DND-41 (cell line): ENCODE measurements around the gene KCNN3.
A peak's percentile ranks its signal among the peaks of the same experiment; 100 is the strongest.

ENCODE experiments used
- ATAC-seq: fragments of 200-7000 bp; cut with Tn5 transposase; 3 replicates; pipeline ENCODE4 v1.9.1; 2021; ENCODE audit warnings: low read depth; ENCODE audit not compliant: insufficient read depth
- DNase-seq: peaks from one replicate; pipeline ENCODE4 v3.0.0-alpha.2; 2020
- H2AFZ ChIP-seq: 2 replicates; pipeline ENCODE4 v1.6.0; 2012; ENCODE audit warnings: low read depth, low read length
- H3K27ac ChIP-seq: 2 replicates; pipeline ENCODE4 v1.5.1; 2012; ENCODE audit warnings: low read length, inconsistent platforms
- H3K27me3 ChIP-seq: fragments of 200-600 bp; sonication (generic); 2 replicates; pipeline ENCODE4 v1.6.0; 2012; ENCODE audit warnings: low read length, mild to moderate bottlenecking, inconsistent platforms; ENCODE audit not compliant: insufficient read depth, poor library complexity
- H3K36me3 ChIP-seq: 2 replicates; pipeline ENCODE4 v1.5.1; 2012; ENCODE audit warnings: low read length, inconsistent platforms; ENCODE audit not compliant: insufficient read depth
- H3K4me1 ChIP-seq: 2 replicates; pipeline ENCODE4 v1.5.1; 2012; ENCODE audit warnings: mild to moderate bottlenecking, low read length; ENCODE audit not compliant: insufficient read depth
- H3K4me2 ChIP-seq: 2 replicates; pipeline ENCODE4 v1.6.0; 2012; ENCODE audit warnings: mild to moderate bottlenecking, moderate library complexity, low read length, inconsistent platforms; ENCODE audit not compliant: insufficient read depth
- H3K4me3 ChIP-seq, 2 experiments: fragments of 200-600 bp in 1 of 2; shearing (Covaris generic) in 1 of 2; 2 replicates each; pipeline ENCODE4 v1.5.1; 2012 to 2016; ENCODE audit warnings: inconsistent platforms in 2 of 2, low read length in 2 of 2, mild to moderate bottlenecking in 2 of 2, low read depth in 1 of 2, moderate library complexity in 1 of 2
- H3K79me2 ChIP-seq: 2 replicates; pipeline ENCODE4 v1.6.0; 2012; ENCODE audit warnings: low read length, inconsistent platforms; ENCODE audit not compliant: insufficient read depth
- H3K9ac ChIP-seq: 2 replicates; pipeline ENCODE4 v1.6.0; 2012; ENCODE audit warnings: low read depth, mild to moderate bottlenecking, inconsistent platforms, low read length, moderate library complexity
- H3K9me3 ChIP-seq: 2 replicates; pipeline ENCODE4 v1.5.1; 2012; ENCODE audit warnings: low read length, moderate library complexity, mild to moderate bottlenecking, inconsistent platforms; ENCODE audit not compliant: insufficient read depth, severe bottlenecking
- H4K20me1 ChIP-seq: 2 replicates; pipeline ENCODE4 v1.6.0; 2012; ENCODE audit warnings: low read length; ENCODE audit not compliant: insufficient read depth
- CTCF ChIP-seq: IDR thresholded peaks from 2 replicates; pipeline ENCODE4 v1.5.1; 2012; ENCODE audit warnings: borderline replicate concordance, low read length, moderate library complexity, mild to moderate bottlenecking; ENCODE audit not compliant: poor library complexity, severe bottlenecking; ENCODE audit errors: extremely low read depth
- EZH2 ChIP-seq: IDR thresholded peaks from 3 replicates; pipeline ENCODE4 v1.6.1; 2012; ENCODE audit warnings: borderline replicate concordance, low read depth, mild to moderate bottlenecking, moderate library complexity, low read length, inconsistent platforms; ENCODE audit not compliant: severe bottlenecking

The KCNN3 gene

GRCh38 chr1:154669464-154670282 lies 200.4 kb downstream of the KCNN3 start:
- H3K27ac ChIP-seq = no peak overlapping the region
- no peaks in the 10 kb centered on the region for H4K20me1 ChIP-seq
- no peak overlapping the region for H3K4me2 ChIP-seq
- H2AFZ ChIP-seq = no peak overlapping the region
- peak; percentile 94 for ATAC-seq
- no peaks in the 10 kb centered on the region for H3K9me3 ChIP-seq
- TF ChIP-seq EZH2 (no peak), CTCF (peak; percentile 77)
- peak; percentile 55 for DNase-seq
- H3K4me3 ChIP-seq = no peak overlapping the region
- no peak overlapping the region for H3K9ac ChIP-seq
- no peaks in the 10 kb centered on the region for H3K4me1 ChIP-seq
- no peaks in the 10 kb centered on the region for H3K79me2 ChIP-seq
- H3K36me3 ChIP-seq = no peaks in the 10 kb centered on the region
- no peaks in the 10 kb centered on the region for H3K27me3 ChIP-seq

GRCh38 chr1:154666051-154666790 lies 203.9 kb downstream of the KCNN3 start:
- ATAC-seq (no peak), DNase-seq (no peak)
- Histone ChIP-seq H3K79me2 (no peaks in the 10 kb centered on the region), H3K27me3 (peaks cover 5% of the 10 kb centered on the region), H4K20me1 (no peaks in the 10 kb centered on the region), H3K9ac (no peak overlapping the region), H3K4me1 (no peaks in the 10 kb centered on the region), H3K27ac (no peak overlapping the region), H3K36me3 (no peaks in the 10 kb centered on the region), H3K9me3 (no peaks in the 10 kb centered on the region), H3K4me2 (no peak overlapping the region), H2AFZ (no peak overlapping the region), H3K4me3 (no peak overlapping the region)
- no peak for TF ChIP-seq CTCF
- TF ChIP-seq EZH2 = no peak

- no peak for TF ChIP-seq CTCF
- TF ChIP-seq EZH2 = no peak
- no peak for DNase-seq
- Histone ChIP-seq H3K27me3 (peaks cover 13% of the 10 kb centered on the region), H3K4me3 (no peak overlapping the region), H3K9me3 (no peaks in the 10 kb centered on the region), H4K20me1 (no peaks in the 10 kb centered on the region), H3K4me1 (no peaks in the 10 kb centered on the region), H3K36me3 (no peaks in the 10 kb centered on the region), H3K4me2 (no peak overlapping the region), H3K79me2 (no peaks in the 10 kb centered on the region), H3K27ac (no peak overlapping the region), H3K9ac (no peak overlapping the region), H2AFZ (no peak overlapping the region)
- ATAC-seq = no peak
Measured at GRCh38 chr1:154664331-154665002, 205.6 kb downstream of the KCNN3 start.
